Activated CD4-positive, alpha-beta T cell treated with anti-CD3 and anti-CD28 coated beads for 24 hours (primary cell): Measurements from ENCODE around the gene RAET1G.
"Not testable (repeated sequence)": the region's sequence is repeated elsewhere in the genome, so short reads cannot be mapped to it uniquely, and the experiment has no call there.

Experiments used
- DNase-seq, 2 donors: peaks; one replicate each; pipeline ENCODE4 v3.0.0-alpha.2; 2020; ENCODE audit warnings: low read depth in 2 of 2

RAET1G gene

GRCh38 chr6:149934249-149935156 is 11.6 kb upstream of the RAET1G start:
- peak; percentile 52 to 61 for DNase-seq

GRCh38 chr6:149933461-149933860 is 10.5 kb upstream of the RAET1G start:
- DNase-seq: no peak

DNA sequence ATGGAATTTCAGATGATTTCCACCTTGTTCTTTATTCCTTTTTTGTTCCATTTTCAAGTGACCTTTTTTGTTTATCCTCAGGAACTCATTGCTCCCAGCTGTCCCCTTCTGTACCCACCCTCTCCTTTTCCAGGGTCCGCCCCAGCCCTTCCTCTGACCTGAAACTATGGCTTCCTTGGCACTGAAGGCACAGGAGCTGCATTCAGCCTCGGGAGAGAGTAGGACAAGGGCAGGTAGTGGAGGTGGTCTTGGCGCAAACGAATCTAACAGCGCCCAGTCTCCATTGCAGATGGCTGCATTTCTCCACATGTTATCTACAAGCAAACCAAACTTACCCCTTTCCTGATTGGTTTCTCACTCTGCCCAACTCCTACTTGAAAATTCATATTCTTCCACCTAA is 10.1 kb upstream of the RAET1G start:
- DNase-seq: no peak

GRCh38 chr6:149931501-149931900 is 8.6 kb upstream of the RAET1G start:
- no peak for DNase-seq

- DNase-seq: no peak
Measured at GRCh38 chr6:149929422-149929821, 6.5 kb upstream of the RAET1G start.

GRCh38 chr6:149927025-149927424 is 4.1 kb upstream of the RAET1G start:
- not testable (repeated sequence) for DNase-seq

DNA sequence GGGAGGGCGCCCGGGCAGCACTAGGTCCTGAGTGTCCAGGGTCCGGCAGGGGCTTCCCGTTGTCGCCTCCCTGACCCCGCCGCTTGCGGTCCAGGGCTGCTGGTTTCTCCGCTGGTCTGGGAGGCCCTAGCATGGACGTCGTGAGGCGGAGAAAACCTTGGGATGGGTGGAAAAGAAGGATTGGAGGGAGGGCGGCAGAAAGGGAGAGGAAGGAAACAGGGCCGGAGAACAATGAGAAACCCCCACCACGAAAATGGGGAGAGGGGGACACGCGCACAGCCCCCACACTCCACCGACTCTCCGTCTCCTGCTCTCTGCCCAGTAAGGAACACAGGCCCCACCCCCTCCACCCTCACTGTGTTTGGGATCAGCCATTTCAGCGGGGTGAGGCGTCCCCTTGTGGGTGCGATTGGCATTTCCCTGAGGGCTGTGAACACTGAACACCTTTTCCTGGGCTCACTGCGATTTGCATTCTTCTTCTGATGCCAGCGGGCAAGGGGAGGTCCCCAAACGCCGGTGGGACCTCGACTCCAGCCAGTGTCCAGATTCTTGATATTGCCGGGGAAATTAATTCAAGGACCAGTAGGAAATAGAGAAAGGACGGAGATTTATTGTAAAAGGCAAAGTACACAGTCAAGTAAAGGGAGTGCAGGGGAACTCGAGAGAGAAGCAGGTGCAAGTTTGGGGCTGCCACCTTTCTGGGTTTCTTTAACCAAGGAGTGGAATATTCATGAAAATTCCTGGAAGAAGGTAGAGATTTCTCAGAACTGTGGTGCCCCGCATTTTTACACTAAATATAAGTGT is 3.3 kb upstream of the RAET1G start:
- DNase-seq: peak; percentile 66 to 80

DNA sequence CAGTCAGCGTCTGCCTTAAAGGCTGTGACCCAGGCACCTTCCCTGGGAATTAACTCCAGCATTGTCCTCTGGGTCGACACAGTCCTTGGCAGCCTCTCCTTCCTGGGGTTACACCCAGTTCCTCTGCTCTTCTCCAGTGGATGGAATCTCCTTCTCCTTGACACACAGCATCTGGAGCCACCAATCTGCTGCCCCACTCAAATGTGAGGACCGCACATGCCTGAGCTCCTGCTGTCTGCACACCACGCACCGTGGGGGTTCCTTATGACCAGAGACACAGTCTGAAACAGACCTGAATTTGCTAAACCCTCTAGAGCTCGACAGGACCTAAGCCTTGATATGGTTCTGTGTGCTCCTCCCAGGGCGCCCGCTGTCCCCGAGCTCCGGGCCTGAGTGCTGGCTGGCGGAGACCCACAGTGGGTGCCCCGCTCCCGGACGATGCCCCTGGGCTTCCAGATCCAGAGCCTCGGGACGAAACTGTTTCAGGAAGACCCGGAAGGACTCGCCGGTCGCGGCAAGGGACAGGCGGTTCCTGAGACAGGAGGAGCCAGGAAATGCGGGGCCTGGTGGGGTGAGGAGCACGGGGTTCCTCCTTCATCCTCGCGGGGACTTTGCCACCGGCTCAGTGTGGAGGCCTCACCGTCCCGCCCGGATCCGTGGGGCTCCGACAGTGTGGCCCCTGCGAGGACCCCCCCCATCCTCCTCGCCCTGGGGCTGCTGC is 2.5 kb upstream of the RAET1G start:
- DNase-seq: no peak

DNA sequence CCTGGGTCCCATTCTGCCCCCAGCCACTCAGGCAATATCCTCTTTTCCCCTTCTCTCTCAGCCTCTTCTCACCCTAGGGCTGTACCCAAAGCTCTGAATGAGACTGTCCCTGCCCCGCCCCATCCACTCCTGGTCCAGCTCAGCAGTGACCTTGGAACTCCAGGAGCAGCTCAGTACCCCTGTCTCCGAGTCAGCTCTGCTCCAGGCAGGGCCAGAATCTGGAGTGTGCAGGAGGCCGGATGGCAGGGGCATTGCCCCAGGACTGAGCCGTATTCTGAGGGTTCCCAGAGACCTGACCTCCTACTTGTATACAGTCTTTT is 2.0 kb upstream of the RAET1G start:
- no peak for DNase-seq

DNA sequence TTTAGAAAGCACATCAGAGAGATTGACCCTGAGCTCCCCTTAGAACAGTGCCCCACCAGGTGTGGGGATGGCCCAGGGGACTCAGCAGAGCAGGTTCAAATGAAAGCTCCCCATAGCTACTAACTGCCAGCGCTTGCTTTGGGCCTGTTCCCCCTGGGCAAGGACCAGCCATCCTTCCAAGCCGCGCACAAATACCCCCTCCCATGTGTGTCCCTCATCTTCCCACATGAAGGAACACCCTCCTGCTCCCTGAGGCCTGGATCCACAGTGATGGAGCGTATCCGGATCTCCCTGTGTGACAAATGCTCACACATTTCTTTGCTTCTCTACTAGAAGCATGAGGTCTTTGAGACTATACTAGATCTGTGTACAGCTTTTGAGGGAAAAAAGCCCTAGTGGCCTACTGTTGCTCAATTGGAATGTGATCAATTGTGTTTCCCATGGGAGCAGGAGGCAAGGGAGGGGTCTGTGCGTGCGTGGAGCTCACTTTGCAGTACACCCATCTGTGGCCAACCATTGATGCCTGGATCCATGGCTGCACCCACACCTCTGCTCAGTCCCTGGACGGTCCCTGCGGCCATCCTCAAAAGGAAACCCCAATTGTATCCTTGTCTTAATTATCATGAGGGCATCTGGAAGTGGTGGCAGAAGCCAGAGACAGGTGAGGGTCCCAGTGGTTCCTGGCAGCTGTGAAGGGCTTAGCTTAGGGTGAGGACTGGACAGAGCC is 1.4 kb upstream of the RAET1G start:
- no peak for DNase-seq

- DNase-seq: no peak
Measured at GRCh38 chr6:149923327-149923986, 536 bp upstream of the RAET1G start.

DNA sequence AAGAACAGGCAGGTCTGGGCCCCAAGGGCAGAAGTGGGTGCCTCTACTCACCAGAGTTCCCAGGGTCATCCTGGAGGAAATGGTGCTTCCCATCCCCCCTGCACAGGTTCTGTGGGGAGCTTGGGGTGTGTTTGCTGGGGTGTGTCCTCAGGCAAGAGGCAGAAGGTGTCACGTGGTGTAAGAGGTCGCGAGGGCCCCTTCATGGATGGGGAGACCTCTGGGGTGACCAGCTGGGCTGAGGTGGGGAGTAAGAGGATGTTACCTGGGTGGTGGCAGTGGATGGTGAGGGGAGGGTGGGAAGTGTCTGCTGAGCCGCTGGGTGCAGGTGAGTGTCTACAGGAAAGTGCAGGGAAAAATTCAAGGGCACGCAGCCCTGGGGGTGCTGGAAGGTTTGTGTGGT is 830 bp downstream of the RAET1G start:
- DNase-seq: not testable (repeated sequence)

DNA sequence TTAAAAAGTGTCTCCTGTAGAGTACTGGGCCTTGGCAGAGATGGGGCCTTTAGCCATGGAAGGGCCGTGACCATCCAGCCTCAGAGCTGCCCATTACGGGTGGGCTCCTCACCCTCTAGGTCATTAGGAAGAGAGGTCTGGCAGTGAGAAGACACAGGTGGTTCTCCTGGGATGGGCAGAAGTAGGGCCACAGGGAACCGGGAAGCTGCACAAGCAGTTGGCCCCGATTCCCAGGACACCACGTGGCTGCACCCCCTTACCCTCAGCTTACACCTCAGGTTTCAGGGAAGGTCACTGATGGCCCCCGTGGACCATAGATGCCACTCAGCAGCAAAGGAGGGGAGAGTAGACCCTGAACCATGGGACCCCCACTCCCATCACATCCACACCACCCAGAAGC is 1.6 kb downstream of the RAET1G start:
- DNase-seq: no peak

DNA sequence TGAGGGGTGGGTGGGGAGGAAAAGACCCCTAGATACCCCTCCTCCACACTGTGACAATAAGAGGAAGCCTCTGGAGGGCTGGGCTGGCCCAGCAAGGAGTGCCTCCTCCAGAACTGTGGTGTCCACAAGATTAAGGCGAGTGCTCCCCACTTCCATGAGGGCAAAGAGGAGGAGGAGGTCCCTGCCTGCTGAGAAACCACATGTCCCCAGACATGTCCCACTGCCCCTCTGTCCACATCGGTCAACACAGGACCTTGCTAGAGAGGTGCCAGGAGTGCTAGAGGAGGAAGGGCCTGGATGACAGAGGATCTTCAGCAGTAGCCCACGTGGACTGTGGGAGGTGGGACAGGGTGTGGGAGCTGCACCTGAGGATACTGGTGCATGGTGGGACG is 3.1 kb downstream of the RAET1G start:
- no peak for DNase-seq

DNA sequence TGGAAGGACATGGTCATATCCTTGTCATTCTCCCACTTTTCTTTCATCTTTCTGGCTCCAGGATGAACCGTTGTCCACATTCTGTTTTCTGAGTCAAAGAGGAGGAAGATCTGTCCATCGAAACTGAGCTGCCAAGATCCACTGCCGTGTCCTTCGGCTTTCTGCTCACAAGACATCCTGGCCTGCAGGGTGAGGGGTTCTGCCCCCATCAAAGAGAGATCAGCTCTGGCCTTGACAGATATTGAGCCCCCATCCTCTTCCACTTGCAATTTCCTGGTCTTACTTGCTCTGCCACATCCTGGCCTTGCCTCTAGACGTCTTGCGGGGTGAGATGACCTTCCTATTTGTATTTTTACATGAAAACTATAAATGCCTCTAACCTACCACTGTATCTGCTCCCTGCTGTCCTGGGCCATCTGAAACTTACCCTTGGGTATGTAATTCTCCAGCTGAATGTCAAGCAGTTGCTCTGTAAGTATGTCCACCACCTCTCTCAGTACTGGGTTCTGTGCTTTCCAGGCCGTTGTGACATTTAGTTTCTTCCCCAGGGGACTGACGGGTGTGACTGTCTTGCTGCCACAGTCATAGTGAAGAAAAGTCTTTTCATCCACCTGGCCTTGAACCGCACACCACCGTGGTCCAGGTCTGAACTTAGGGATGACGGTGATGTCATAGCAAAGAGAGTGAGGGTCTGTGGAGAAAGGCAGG is 3.6 kb downstream of the RAET1G start:
- DNase-seq: not testable (repeated sequence)

DNA sequence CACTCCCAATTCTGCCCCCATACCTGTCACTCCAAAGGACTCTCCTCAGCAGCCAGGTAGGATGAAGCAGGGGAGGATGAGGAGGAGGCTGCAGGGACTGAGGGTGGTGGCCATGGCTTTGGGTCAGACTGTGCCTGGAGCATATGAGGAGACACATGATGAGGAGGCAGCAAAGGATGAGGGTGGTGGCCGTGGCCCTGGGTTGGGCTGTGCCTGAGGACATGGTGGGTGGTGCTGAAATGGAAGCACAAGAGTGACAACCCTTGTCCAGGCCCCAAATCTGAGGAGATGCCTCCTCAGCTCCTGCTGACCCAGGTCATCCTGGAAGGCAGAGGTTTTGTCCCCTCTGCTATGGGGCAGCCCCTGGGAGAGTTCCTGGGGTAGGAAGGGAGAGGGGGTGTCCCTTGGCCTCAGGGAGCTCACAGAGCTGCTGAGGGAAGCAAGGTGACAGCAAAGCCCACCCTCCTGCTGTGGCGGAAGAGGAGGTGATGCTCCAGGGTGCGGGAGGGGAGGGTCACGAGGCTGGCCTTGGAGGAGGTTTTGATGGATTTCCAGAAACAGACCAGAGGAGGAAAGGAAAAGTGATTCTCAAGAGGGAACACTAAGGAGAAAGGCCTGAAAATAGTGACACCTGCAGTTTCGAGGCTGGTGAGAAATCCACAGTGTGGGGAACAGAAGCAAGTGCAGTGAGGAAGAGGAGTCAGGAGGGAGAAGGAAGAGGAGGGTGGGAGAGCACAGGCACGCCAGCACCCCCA is 4.6 kb downstream of the RAET1G start:
- DNase-seq: no peak

DNA sequence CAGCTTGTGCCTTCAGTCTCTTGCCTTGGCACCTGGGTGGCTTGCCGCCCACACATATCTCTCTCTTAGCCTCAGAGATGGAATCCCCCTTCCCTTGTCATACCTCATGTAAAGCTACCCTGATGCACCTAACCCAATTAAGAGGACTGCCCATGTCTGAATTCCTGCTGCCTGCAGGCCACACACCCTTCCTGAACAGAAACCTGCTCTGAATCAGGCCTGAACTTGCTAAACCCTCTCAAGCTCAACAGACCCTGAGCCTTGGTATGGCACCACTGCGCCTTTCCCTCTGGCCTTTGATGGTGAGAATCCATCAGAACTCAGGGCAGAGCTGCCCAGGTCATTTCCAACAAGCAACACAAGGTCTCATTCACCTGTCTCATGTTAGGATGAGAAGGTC is 5.2 kb downstream of the RAET1G start:
- no peak for DNase-seq

GRCh38 chr6:149915970-149916865 is 6.7 kb downstream of the RAET1G start:
- DNase-seq: no peak
